Nephron progenitor cell (in vitro differentiated cells): ENCODE data around the gene AHCY.
A peak's percentile ranks its signal among the peaks of the same experiment; 100 is the strongest.

Experiments used
- DNase-seq: peaks from one replicate; pipeline ENCODE4 v3.0.0; 2021
- H3K27ac Mint-ChIP-seq: 2 replicates; pipeline ENCODE4 v1.8.0; 2021; ENCODE audit warnings: mild to moderate bottlenecking, moderate library complexity, mixed read lengths
- H3K27me3 Mint-ChIP-seq: 2 replicates; pipeline ENCODE4 v1.8.0; 2021; ENCODE audit warnings: mild to moderate bottlenecking, low read depth, mixed read lengths; ENCODE audit not compliant: poor library complexity
- H3K36me3 Mint-ChIP-seq: 2 replicates; pipeline ENCODE4 v1.8.0; 2021; ENCODE audit warnings: low read depth, mixed read lengths
- H3K4me1 Mint-ChIP-seq: 2 replicates; pipeline ENCODE4 v1.8.0; 2021; ENCODE audit warnings: mixed read lengths
- H3K4me3 Mint-ChIP-seq: 2 replicates; pipeline ENCODE4 v1.8.0; 2021; ENCODE audit warnings: mild to moderate bottlenecking, moderate library complexity, mixed read lengths
- H3K9me3 Mint-ChIP-seq: 2 replicates; pipeline ENCODE4 v1.8.0; 2021; ENCODE audit warnings: mild to moderate bottlenecking, moderate library complexity, mixed read lengths
- TF ChIP-seq, protein P1 (sequence below): fragments of 200-600 bp; sonication (generic); IDR thresholded peaks from 2 replicates; pipeline ENCODE4 v1.5.0; 2021; ENCODE audit warnings: antibody characterized with exemption

The AHCY gene

DNA sequence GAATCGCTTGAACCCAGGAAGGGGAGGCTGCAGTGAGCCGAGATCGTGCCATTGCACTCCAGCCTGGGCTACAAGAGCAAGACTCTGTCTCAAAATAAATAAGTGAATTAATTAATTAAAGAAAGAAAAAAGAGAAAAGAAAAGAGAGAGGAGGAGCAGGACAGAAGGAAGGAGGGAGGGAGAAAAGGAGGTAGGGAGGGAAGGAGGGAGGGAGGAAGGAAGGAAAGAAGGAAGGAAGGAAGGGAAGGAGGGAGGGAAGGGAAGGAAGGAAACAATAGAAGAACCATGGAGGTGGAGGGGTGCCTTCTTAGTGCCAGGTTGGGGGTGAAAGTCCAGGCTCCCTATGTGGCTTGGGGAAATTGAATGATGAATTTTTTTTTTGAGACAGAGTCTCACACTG is 6.5 kb upstream of the AHCY start:
- DNase-seq, result no peak
- Mint-ChIP-seq H3K9me3 (no peaks in the 10 kb centered on the region), H3K27ac (no peak overlapping the region), H3K4me3 (no peak overlapping the region), H3K27me3 (peaks cover 53% of the 10 kb centered on the region), H3K36me3 (no peaks in the 10 kb centered on the region), H3K4me1 (peaks cover 14% of the 10 kb centered on the region)
- TF ChIP-seq, protein P1, sequence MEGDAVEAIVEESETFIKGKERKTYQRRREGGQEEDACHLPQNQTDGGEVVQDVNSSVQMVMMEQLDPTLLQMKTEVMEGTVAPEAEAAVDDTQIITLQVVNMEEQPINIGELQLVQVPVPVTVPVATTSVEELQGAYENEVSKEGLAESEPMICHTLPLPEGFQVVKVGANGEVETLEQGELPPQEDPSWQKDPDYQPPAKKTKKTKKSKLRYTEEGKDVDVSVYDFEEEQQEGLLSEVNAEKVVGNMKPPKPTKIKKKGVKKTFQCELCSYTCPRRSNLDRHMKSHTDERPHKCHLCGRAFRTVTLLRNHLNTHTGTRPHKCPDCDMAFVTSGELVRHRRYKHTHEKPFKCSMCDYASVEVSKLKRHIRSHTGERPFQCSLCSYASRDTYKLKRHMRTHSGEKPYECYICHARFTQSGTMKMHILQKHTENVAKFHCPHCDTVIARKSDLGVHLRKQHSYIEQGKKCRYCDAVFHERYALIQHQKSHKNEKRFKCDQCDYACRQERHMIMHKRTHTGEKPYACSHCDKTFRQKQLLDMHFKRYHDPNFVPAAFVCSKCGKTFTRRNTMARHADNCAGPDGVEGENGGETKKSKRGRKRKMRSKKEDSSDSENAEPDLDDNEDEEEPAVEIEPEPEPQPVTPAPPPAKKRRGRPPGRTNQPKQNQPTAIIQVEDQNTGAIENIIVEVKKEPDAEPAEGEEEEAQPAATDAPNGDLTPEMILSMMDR, result no peak

DNA sequence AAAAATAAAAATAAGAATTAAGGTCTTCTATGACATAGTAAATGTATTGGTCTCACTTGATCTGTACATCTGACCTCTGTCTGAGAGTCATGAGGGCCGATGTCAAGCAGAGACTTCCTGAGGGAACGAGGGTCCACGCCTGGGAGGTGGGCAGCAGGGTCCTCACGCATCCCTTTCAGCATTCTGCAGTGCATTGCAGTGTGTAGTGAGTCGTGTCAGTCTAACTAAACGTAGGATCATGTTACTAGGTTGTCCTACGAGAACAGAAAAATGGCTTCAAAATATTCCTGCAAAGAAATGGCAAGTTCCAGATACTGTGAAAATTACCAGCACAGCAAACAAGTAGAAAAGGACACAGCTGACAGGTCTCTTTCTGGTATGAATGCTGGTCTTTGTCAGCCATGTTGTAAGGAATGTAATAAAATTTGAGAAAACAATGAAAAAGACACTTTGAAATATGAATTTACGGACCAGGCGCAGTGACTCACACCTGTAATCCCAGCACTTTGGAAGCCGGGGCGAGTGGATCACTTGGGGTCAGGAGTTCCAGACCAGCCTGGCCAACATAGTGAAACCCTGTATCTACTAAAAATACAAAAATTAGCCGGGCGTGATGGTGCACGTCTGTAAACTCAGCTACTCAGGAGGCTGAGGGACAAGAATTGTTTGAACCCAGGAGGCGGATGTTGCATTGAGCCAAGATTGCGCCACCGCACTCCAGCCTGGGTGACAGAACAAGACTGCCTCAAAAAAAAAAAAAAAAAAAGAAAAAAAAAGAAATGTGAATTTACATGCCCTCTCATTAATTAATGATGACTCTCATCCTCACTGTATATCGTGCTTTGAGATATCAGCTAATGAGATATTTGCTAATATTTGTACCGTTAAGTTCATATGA is 2.4 kb upstream of the AHCY start:
- Mint-ChIP-seq H3K4me1 (peaks cover 20% of the 10 kb centered on the region), H3K27me3 (peaks cover 31% of the 10 kb centered on the region), H3K4me3 (no peak overlapping the region), H3K9me3 (no peaks in the 10 kb centered on the region), H3K27ac (no peak overlapping the region), H3K36me3 (peaks cover 7% of the 10 kb centered on the region)
- no peak for DNase-seq
- TF ChIP-seq, protein P1, result no peak

DNA sequence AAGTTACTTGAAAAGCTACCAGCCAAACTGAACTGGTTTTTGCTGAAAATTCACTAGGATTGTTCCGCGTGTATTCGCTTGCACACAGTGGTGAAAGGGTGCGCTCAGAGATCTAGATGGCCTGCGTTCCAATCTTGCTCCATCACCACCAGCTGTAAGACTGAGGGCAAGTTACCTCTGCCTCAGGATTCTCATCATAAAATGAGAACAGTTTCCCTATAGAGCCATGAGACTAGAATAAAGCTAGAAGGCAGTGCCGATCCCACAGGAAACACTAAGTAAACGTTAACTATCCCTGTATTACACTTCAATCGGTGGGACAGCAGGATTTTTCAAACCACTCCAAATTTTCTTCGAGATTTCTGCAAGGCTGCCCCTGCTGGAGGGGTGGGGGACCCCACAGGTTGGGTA is 838 bp downstream of the AHCY start:
- peak overlapping the region; percentile 91 for H3K27ac Mint-ChIP-seq
- DNase-seq, result no peak
- peaks cover 4% of the 10 kb centered on the region for H3K27me3 Mint-ChIP-seq
- no peaks in the 10 kb centered on the region for H3K9me3 Mint-ChIP-seq
- peaks cover 20% of the 10 kb centered on the region for H3K4me1 Mint-ChIP-seq
- H3K4me3 Mint-ChIP-seq, result peak overlapping the region; percentile 88
- TF ChIP-seq, protein P1, result no peak
- H3K36me3 Mint-ChIP-seq, result peaks cover 12% of the 10 kb centered on the region

DNA sequence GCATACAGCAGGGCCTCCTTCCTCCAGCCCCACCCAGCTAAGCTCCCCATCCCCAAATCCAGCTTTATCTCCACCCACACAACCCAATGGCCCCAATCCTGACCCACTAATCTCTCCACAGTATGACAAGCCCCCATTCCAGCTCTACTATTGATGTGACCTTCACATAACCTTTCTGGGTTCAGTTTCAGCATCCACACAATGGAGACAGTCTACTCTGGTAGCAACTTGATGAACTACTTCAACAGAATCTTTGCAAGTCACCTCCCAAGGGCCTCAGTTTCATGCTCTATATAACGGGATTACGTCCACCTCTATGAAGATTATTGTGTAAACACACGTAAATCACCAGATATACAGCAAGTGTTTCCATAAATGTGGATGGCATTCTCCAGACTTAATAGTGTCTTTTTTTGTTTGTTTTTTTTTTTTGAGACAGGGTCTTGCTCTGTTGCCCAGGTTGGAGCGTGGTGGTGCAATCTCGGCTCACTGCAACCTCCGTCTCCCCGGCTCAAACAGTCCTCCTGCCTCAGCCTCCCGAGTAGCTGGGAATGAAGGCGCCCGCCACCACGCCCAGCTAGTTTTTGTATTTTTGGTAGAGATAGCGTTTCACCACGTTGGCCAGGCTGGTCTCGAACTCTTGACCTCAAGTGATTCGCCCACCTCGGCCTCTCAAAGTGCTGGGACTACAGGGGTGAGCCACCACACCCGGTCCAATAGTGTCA is 1.4 kb downstream of the AHCY start:
- Mint-ChIP-seq H3K27ac (no peak overlapping the region), H3K4me1 (peaks cover 20% of the 10 kb centered on the region), H3K4me3 (peak overlapping the region; percentile 88), H3K9me3 (no peaks in the 10 kb centered on the region), H3K36me3 (peaks cover 12% of the 10 kb centered on the region), H3K27me3 (peaks cover 4% of the 10 kb centered on the region)
- TF ChIP-seq, protein P1, result no peak
- DNase-seq, result no peak

DNA sequence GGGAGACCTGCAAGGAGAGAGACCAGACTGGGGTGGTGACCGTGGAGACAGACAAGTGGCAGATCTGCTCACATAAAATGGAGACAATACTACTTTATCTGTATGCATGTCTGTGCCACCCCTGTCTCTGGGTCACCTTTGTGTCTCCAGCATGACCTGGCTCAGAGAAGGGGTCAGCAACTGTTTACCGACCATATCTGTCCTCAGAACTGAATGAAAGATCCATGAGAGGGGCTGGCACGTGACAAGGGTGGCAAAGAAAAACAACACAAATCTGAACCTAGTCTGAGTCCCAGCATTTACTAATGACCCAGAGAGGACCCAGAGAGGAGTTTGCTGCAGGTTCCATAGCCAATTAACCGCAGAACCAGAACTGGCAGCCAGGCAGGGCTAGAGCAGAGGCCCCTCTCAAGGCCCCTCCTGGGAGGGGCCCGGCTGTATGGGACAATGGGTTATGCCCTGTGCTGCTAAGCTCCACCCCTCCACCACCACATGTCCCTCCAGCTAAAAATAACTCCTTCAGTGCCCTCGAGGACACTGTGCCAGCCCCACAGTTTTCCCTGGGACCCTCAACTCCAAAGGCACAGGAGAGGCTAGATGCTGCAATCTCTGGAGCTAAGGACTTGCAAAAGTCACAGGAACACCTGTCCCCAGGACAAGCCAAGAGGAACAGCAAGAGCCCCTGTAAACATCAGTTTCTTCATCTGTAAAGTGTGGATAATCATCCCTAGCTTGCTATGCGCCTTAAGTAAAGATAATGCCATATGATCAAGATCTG is 2.2 kb downstream of the AHCY start:
- no peak for DNase-seq
- H3K27me3 Mint-ChIP-seq, result no peaks in the 10 kb centered on the region
- no peak overlapping the region for H3K27ac Mint-ChIP-seq
- no peaks in the 10 kb centered on the region for H3K9me3 Mint-ChIP-seq
- TF ChIP-seq, protein P1, result no peak
- peaks cover 13% of the 10 kb centered on the region for H3K36me3 Mint-ChIP-seq
- H3K4me1 Mint-ChIP-seq, result peaks cover 22% of the 10 kb centered on the region
- H3K4me3 Mint-ChIP-seq, result peak overlapping the region; percentile 88
